Kidney (tissue), 14 donors: ENCODE data around the gene ECE1. TPM values are rescaled to one million over a fixed set of nuclear protein-coding genes. Genes with fewer than 3 reads are reported as not detected.

Experiments
- DNase-seq, 5 donors: peaks; one replicate each; pipeline ENCODE4 v3.0.0-alpha.2; 2013 to 2020
- FAIRE-seq: peaks from 2 replicates; lab custom pipeline; 2012; peaks lifted over from hg19 to GRCh38; lab: Jason Lieb, UNC
- H3K27ac ChIP-seq, 2 donors: one replicate each; pipeline ENCODE4 v1.7.0; 2013; ENCODE audit warnings: low read depth in 2 of 2, low read length in 2 of 2, inconsistent platforms in 1 of 2
- H3K27me3 ChIP-seq: one replicate; pipeline ENCODE4 v1.7.1; 2013; ENCODE audit warnings: low read length, inconsistent platforms; ENCODE audit not compliant: control insufficient read depth, insufficient read depth
- H3K36me3 ChIP-seq, 3 donors: one replicate each; pipeline versions ENCODE4 v1.7.0 to v1.7.1; 2013; ENCODE audit warnings: low read length in 3 of 3, control low read depth in 1 of 3, inconsistent platforms in 1 of 3; ENCODE audit not compliant: insufficient read depth in 3 of 3, control insufficient read depth in 2 of 3
- H3K4me1 ChIP-seq, 3 donors: one replicate each; pipeline versions ENCODE4 v1.7.0 to v1.7.1; 2013; ENCODE audit warnings: low read length in 3 of 3, inconsistent platforms in 1 of 3, low read depth in 1 of 3; ENCODE audit not compliant: control insufficient read depth in 2 of 3, insufficient read depth in 2 of 3
- H3K4me3 ChIP-seq, 3 donors: one replicate each; pipeline versions ENCODE4 v1.7.0 to v1.8.1; 2013; ENCODE audit warnings: low read length in 3 of 3, control low read depth in 1 of 3, inconsistent platforms in 1 of 3
- H3K9ac ChIP-seq, 3 donors: one replicate each; pipeline versions ENCODE4 v1.7.0 to v1.7.1; 2013; ENCODE audit warnings: low read length in 3 of 3, control low read depth in 1 of 3, inconsistent platforms in 1 of 3
- H3K9me3 ChIP-seq, 3 donors: one replicate each; pipeline versions ENCODE4 v1.7.0 to v1.7.1; 2013; ENCODE audit warnings: low read length in 3 of 3, control low read depth in 1 of 3, inconsistent platforms in 1 of 3; ENCODE audit not compliant: control insufficient read depth in 2 of 3, insufficient read depth in 1 of 3
- intact Hi-C: fragments of 100-400 bp; cut with DNase I; formaldehyde crosslinking; loops from one replicate; pipeline ENCODE4 v1.11.1; 2022
- polyA plus RNA-seq: library from polyadenylated mRNA; stranded (reverse); fragments of 350-450 nt; fragmentation: Illumina TruSeq; extraction: RNeasy Lipid Tissue Mini Kit (QIAGEN cat#74804); gene quantifications from one replicate; pipeline ENCODE4 v1.2.3, GENCODE V29; 2014; ENCODE audit warnings: low read depth, low replicate concordance; ENCODE audit not compliant: insufficient read depth
- total RNA-seq: library from RNA; stranded (reverse); fragmentation: NEBNext Ultra II Directional; extraction: Animal tissue kit (Norgen Biotek cat#: 25700); gene quantifications from one replicate; pipeline ENCODE4 v1.2.1, GENCODE V29; 2021
- TF ChIP-seq, protein P1 (sequence below): IDR thresholded peaks from 3 replicates; pipeline ENCODE4 v1.5.1; 2012; ENCODE audit warnings: mild to moderate bottlenecking, moderate library complexity, borderline replicate concordance; ENCODE audit not compliant: insufficient read depth; ENCODE audit errors: extremely low read depth
- donor health status: control.
- donor health status: control.
- donor health status: control.
- donor health status: control.
- donor health status: control.
- donor health status: DM: yes; HTN: yes; CAD: no.
- donor health status: Normal renal cell carcinoma (clear cell type).

Gene ECE1
- total and polyA plus RNA-seq, 2 donors from 2014 or later, result 30.8 to 128 TPM

DNA sequence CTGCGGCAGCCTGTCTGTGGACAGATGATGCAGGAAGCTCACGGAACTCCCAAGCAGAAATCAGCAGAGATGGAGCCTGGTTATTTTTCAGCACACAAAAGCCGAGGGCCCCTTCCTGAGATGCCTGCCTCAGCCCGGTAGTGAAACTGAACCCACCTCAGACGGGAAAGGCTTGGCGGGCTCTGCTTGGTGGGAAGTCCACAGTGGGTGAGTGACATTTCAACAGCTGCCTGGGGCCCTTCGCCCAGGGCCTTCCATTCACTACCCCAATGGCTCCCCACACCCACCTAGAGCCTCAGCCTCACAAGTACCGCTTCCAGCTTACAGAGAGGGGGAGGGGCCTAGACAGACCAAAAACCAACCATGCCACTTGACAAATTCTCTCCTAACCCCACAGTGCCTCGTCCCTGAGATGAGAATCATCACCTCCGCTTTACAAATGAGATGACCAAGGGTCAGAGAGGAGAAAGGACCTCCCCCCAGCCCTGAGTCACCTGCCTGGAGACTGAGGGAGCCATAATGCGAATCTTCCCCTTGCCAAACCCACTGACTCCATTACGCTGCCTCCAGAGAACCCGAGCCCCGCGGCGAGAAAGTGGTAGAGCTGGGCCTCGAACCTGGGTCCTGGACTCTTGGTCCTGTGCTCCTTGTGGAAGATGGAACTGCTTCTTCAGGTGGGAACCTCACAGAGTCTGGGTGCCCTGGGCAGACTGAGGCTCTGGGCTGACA lies 3.4 kb upstream of the ECE1 start:
- Histone ChIP-seq H3K36me3 (no peaks in the 10 kb centered on the region), H3K27ac (peak overlapping the region; percentile 9 to 59), H3K4me1 (peaks cover 0 to 14% (median 0%) of the 10 kb centered on the region in 3 donors), H3K4me3 (no peak overlapping the region), H3K9ac (no peak overlapping the region), H3K27me3 (no peaks in the 10 kb centered on the region), H3K9me3 (no peaks in the 10 kb centered on the region)
- DNase-seq (no peak), FAIRE-seq (no peak)
- intact Hi-C loops, result no loop called here
- TF ChIP-seq, protein P1, sequence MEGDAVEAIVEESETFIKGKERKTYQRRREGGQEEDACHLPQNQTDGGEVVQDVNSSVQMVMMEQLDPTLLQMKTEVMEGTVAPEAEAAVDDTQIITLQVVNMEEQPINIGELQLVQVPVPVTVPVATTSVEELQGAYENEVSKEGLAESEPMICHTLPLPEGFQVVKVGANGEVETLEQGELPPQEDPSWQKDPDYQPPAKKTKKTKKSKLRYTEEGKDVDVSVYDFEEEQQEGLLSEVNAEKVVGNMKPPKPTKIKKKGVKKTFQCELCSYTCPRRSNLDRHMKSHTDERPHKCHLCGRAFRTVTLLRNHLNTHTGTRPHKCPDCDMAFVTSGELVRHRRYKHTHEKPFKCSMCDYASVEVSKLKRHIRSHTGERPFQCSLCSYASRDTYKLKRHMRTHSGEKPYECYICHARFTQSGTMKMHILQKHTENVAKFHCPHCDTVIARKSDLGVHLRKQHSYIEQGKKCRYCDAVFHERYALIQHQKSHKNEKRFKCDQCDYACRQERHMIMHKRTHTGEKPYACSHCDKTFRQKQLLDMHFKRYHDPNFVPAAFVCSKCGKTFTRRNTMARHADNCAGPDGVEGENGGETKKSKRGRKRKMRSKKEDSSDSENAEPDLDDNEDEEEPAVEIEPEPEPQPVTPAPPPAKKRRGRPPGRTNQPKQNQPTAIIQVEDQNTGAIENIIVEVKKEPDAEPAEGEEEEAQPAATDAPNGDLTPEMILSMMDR, result no peak

DNA sequence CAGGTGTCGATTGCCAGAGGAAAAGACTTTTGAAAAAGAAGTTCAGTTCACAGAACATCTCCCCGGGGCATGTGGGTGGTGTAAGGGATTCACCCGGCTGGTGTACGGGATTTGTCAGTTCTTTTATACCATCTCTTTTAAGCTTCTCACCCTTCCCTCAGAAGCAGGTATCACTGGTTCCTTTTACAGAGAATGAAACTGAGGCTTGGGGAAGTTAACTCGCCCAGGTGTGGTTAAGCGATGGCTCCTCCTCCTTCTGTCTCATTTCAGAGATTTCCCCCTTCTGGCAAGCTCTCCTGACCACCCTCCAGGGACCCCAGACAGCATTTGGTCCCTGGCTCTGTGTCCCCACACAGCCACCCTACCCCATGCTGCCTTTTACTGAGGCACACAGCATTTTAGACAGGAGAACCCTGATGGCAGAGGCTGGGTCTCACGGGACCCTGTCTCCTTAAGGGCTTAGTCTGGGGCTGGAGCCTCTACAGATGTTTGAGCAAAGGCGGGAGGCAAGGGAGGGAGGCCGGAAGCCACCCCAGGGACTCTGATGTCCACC lies 2.8 kb upstream of the ECE1 start:
- Histone ChIP-seq H3K27ac (peak overlapping the region; percentile 53 to 59), H3K27me3 (no peaks in the 10 kb centered on the region), H3K4me1 (peaks cover 0 to 14% (median 0%) of the 10 kb centered on the region in 3 donors), H3K4me3 (no peak overlapping the region), H3K36me3 (no peaks in the 10 kb centered on the region), H3K9ac (peak overlapping the region in 1 of 3 donors; percentile 12), H3K9me3 (no peaks in the 10 kb centered on the region)
- TF ChIP-seq, protein P1, result no peak
- intact Hi-C loops, result no loop called here
- FAIRE-seq (no peak), DNase-seq (no peak)

DNA sequence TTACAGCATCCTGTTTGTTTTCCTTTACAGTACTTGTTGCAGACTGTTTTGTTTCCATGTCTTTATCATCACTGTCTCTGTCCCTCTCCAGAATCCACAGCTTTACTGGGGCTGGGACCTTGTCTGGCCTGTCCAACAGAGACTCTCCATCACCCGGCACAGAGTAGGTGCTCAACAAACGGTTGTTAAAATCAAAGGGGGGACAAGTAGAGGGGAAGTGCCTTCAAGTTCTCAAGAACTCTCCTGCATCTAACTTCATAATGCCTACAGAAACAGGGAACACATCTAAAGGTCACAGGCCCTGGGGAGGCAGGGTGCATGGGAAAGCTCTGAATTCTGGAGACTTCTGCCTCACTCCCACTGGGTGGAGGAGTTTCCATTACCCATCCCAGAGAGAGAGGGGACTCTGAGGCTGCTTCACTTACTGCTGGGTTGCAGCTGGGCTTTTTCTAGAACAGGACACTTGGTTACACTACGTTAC lies 2.3 kb upstream of the ECE1 start:
- TF ChIP-seq, protein P1, result no peak
- intact Hi-C loops, result no loop called here
- Histone ChIP-seq H3K36me3 (no peaks in the 10 kb centered on the region), H3K27me3 (no peaks in the 10 kb centered on the region), H3K9me3 (no peaks in the 10 kb centered on the region), H3K4me1 (peaks cover 0 to 14% (median 0%) of the 10 kb centered on the region in 3 donors), H3K9ac (no peak overlapping the region), H3K4me3 (no peak overlapping the region), H3K27ac (peak overlapping the region in 1 of 2 donors; percentile 48)
- FAIRE-seq (no peak), DNase-seq (no peak)
